HG03066 (cell line): Measurements from ENCODE around the gene FXYD3.
"Not testable (repeated sequence)": the region's sequence is repeated elsewhere in the genome, so short reads cannot be mapped to it uniquely, and the experiment has no call there.

Experiments
- ATAC-seq: cut with Tn5 transposase; IDR thresholded peaks from one replicate; pipeline ENCODE4 v1.9.1; 2021; ENCODE audit warnings: low read depth; ENCODE audit not compliant: unreplicated experiment

The FXYD3 gene

DNA sequence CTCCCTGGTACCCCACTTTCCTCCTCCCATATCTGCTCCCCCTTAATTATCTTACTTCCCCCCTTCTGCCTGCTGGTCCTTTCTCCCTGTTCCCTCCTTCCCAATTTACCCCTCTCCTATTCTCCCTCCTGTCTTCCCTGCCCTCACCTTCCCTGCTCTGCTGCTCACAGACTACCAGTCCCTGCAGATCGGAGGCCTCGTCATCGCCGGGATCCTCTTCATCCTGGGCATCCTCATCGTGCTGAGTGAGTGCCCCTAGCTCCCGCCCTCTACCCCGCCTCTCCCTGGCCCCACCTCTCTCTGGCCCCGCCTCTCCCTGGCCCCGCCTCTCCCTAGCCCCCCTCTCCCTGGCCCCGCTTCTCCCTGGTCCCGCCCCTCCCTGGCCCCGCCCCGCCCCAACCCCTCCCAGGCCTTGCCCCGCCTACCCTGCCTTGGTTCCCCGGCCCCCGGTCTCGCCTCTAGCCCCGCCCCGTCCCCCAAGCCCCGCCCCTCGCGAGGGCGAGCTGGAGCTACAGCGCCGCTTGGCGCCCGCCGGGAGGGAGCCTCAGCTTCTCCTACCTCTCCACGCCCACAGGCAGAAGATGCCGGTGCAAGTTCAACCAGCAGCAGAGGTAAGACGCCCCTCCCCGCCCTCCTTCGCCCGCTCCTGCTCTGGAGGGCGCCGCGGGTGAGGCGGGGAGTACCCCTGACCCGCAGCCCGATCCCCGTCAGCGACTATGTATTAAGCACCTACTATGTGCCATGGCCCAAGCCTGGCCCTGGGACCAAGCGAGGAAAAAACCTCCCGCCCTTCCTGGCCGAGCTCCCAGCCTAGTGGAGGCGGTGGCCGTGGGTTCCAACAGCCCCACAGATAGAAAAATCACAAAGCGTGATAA, 25.6 kb downstream of the FXYD3 start:
- no peak for ATAC-seq

DNA sequence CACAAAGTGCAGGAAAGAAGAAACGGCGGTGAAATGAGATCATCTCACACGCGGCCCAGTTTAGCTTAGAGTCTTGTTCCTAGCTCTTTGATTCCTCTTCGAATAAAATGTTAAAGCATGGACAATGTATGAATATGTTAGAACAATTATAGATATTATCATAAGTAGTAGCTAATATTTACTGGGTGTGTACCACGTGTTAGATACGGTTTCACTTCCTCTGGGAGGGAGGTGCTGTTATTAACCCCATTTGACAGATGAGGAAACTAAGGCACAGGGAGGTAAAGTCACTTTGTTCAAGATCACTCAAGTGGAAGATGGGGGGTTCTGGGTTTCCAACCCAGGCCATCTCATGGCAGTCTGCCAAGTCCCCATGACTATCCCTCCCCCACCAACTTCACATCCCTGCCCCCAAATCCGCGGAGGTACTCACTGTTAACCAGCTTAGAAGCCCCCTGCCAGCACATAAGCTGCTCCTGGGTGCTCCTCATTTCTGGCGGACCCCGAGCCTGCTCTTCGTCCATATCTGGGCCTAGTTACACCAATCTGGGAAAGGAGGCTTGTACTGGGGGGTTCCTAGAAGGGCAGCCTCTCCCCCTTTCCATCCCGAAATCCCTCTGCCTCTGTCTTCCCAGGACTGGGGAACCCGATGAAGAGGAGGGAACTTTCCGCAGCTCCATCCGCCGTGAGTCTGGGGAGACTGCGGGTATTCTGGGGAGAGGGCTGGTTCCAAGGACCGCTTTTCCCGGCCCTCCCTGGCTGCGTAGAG, 26.4 kb downstream of the FXYD3 start:
- no peak for ATAC-seq

DNA sequence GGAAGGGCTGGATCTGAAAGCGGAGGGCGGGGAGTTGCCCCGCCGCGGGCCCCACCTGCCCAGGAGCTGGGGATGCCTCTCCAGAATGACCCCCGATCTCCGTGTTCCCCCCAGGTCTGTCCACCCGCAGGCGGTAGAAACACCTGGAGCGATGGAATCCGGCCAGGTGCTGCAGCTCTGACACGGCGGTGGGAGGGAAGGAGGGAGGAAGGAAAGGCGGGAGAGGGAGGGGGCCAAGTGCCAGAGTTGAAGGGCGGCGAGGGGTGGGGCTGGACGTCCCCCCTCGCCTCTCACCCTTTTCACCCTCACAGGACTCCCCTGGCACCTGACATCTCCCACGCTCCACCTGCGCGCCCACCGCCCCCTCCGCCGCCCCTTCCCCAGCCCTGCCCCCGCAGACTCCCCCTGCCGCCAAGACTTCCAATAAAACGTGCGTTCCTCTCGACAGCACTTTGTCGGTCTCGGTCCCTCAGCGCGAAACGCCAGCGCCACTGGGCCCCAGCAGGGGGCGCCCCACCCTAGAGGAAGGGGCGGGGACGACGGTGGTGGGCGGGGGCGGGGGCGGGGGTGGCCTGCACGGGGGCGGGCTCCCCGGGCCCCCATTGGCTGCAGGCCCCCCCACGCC, 27.1 kb downstream of the FXYD3 start:
- no peak for ATAC-seq

DNA sequence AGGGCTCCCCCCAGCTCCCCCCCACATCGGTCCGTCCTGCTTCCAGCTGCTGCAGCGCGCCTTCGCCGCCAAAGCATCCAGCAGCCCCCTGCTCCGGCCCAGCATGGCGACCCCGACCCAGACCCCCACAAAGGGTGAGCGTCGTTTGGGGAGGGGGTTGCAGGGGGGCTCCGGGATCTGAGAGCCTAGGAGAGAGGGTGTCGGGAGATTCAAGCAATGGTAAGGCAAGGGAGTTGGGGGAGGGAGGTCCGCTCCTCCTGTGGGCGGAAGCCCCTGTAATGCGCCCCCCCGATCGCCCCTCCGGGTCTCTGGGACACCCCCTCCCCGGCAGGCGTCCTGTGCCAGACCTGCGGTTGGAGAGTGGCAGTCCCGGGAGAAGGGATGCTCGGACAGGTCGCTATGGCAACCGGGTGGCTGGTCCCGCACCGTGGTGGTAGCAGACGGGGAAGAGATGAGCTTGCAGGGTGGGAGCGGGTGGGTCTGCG, 27.6 kb downstream of the FXYD3 start, which contains the start of gene FXYD7:
Gene FXYD7 (plus strand): TSS at position 25 of the 485 bp plus-strand sequence. CDS start 79 bp downstream, at position 104.
- ATAC-seq: no peak

DNA sequence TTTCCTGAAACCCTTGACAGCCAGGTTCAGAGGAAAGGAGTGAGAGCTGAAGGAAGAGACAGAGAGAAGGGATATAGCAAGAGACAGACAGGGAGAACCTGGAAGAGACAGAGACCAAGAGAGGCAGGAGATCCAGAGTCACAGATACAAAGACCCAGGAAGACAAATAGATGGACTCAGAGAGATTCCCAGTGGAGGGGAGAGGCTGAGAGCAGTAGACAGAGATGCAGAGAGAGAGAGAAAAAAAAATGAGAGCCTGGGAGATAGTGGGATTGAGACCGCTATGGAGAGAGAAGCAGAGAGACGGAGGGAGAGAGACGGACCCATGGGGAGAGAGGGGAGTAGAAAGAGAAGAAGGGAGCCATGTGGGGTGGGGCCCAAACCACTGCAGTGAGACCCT, 28.2 kb downstream of the FXYD3 start:
- no peak for ATAC-seq

DNA sequence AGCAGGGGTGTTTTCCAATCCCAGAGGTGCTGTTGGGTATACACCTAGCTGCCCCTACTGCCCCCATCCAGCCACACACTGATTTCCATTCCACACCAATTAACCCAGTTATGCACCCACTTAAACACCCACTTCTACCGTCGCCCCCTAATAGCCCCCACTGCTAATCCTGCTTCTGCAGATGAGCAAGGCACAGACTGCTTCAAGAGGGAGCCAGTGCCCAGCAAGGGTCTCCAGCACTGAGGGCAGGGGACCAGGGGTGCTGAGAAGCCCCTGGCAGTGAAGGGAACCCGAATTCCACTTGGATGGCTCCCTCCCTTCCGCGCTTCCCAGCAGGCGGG, 28.6 kb downstream of the FXYD3 start:
- ATAC-seq: no peak

DNA sequence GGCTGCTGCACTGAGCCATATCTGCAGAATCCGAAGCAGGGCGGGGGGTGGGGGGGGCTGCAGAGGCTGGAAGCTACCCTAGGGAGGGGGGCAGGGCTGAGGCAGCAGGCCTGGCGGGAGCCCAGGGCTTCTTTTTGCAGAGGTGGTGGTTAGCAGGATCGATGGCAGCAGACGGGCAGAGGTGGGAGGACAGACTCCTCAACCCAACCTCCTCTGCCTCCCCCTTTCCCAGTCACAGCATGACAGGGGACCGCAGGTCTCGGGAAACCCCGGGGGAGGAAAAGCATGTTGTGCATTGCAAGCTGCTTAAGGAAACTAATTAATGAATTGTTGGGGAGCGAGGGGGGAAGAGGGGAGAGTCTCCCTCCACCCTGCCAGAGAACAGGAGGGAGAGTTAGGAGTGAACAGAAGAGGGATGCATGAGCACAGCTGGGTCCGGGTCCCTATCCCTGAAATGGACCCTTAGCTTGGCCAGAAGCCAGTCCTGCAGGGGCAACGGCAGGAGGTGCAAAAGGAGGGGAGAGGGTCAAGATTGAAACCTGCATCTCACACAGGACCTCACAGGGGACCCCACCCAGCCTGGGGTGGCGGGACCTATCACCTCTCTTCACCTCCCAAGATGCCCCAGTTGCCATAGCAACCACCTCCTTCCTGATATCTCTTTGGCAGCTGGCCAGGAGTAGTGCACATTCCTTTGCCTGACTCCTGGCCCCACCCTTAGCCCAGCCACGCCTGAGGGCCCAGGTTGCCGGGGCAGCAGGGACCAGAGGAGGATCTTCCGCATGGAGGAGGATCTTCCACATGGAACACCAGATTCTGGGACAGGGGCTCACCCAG, 29.2 kb downstream of the FXYD3 start:
- ATAC-seq: no peak

DNA sequence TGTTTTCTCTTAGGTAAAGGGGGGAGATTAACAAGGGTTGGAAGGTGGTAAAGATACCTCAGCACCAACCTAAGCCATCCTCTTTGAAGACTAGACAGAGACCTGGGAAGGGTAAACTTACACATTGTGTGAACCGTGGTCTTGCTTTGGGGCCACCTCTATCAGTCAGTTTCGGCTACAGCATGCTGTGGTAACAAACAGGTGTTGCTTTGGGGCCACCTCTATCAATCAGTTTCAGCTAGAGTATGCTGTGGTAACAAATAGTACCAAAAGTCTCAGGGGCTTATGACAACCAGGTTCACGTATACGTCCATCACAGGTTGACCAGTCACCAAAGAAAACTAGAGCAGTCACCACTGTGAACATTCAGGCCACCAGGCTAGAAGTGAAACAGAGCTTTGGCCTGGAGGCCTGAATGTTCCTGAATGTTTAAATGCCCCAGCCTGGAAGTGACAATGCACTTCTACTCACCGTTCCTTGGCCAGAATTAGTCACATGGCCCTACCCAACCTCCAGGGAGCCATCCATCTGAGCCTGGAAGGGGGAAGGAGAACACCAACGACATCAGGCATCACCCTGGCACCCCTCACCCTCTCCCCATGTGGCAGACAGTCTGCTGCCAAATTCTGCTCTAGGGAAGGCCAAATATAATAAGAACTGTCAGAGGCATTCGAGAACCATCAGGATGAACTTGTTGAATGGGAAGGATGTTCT, 31.3 kb downstream of the FXYD3 start:
- ATAC-seq: no peak

DNA sequence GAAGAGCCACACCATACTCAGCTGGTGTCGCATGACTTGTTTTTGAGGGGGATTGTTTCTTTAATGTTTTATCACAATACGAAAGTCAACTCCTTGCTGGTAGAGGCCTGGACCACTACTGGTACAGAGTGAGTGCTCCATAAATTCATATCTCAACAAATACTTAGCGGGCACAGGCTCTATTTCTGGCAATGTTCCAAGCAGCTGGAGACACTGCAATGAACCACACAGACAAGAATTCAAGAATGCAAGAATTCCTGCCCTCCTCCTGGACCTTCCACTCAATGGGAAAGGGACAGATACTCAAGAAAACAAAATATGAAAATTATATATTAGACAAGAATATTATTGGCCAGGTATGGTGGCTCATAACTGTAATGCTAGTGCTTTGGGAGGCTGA, 33.8 kb downstream of the FXYD3 start:
- ATAC-seq: no peak

DNA sequence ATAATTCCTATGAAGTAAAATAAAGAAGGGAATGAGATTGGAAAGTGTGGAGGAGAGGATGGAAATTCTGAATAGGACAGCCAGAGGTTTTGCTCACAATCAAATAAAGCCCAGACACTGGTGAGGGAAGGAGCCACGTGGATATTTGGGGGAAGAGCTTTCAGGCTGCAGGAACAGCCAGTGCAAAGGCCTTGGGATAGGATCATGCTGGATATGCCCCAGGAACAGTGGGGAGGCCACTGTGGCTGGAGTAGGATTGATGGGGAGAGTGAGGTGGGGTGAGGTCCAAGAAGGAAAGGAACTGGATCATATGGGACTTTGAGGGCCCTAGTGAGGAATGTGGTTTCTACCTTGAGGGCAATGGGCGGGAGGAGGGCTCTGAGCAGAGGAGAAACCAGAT, 34.8 kb downstream of the FXYD3 start:
- ATAC-seq: no peak

DNA sequence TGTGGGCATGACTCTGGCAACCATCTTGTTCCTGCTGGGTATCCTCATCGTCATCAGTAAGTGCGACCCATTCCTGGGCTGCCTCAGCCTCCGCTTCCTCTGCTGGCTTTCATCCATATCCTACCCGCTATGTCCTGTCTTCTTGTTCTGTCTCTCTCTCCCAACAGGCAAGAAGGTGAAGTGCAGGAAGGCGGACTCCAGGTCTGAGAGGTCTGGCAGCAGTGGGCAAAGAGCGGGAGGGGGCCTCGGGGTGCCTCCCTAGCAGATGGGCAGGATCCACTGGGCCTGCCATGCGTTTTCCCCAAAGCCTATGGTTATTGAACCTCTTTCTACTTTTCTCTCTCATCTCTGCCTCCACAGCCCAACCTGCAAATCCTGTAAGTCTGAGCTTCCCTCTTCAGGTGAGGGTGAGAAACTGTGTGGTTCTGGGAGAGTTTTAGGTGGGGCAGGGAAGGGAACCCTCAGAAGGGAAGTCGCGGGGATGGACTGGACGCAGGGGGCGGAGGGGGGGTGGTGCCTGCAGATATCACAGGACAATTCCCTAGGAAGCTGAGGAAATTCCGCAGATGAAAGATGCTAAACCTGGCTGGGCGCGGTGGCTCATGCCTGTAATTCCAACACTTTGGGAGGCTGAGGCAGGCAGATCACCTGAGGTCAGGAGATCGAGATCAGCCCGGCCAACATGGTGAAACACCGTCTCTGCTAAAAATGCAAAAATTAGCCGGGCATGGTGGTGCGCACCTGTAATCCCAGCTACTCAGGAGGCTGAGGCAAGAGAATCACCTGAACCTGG, 35.8 kb downstream of the FXYD3 start:
- ATAC-seq: no peak

DNA sequence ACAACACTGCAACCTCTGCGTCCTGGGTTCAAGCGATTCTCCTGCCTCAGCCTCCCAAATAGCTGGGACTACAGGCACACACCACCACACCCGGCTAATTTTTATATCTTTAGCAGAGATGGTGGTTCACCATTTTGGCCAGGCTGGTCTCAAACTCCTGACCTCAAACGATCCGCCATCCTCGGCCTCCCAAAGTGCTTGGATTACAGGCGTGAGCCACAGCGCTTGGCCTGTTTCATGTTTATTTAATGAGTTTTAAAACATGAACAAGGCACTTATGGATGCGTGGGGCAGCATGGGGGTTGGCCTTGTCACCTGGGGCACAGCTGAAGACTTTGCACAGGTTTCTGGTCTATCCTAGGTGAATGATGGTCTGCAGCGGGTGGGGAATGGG, 37.5 kb downstream of the FXYD3 start:
- not testable (repeated sequence) for ATAC-seq

DNA sequence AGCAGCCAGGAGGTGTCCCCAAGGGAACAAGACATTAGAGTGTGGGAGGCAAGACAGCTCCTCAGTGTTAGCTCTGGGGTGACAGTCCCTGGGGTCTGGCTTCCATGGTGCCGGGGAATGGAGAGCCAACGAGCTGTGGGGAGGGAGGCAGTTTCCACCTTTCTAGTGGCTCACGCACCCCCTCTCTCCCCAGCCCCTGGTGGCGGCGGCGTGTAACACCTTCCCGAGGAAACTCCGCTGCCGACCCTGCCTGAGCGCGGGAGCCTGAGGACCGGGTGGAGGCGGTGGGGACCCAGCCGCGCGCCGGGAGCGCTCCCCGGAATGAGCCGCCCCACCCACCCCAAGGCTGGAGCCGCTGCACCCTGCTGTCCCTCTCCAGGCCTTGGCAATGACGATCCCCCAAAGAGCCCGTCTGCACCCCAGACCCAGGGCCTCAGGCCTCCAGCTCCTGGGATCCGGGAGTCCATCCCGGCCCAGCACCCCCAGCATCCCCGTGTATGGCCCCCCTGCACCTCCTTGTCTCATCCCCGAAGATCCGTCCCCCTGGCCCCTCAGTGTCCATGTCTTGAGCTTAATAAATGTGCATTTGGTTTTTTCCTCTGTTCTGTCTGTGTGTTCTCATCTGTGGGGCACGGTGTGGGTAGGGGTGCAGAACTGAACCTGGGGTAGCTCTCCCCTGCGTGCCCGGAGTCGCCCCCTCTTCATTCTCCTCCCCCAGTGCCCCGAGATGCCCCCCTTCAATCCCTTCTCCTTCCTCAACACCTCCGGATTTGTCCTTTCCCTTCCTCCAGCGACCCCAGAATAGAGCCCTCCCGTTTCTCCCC, 38.3 kb downstream of the FXYD3 start:
- ATAC-seq: no peak

DNA sequence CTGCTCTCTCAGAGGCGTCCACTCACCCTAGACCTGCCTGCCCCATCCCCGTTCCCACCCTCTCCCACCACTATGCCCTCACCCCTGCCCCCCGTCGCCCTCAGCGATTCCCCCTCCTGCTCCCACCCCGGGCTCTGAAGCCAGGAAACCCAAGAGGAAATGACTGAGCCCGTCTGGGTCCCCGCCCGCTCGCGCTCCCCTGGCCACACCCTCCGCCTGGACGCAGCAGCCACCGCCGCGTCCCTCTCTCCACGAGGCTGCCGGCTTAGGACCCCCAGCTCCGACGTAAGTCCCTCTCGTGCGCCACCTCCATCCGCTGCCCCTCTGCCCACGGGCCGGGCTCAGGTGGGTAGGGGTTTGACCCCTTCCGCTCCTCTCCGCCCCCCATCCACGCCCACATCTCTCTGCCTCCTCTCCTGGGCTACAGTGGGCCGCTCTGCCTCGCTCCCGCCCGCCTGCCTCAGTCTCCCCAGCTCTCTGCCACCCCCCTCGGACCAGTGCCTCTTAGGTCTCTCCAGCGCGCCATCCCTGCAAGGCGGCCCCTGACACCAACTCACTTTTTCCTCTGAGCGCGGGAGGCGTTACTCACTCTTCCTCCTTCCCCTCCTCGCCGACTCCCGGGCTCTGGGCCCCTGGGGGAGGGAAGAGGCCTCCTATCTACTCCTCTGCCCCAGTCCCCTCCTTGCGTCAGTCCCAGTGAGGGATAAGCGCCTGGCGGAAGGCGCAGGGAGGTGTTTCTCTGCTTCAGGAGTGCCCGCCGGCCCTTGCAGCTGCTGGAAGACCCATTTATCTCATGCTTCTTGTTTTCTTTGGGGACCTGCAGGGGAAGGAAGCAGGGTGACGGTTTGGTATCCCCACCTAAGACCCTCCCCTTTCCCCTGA, 39.1 kb downstream of the FXYD3 start, which contains the start of gene FXYD5:
Gene FXYD5 (plus strand): TSS at position 211 of the 882 bp plus-strand sequence. CDS start 816 bp downstream, outside the sequence.
- no peak for ATAC-seq

DNA sequence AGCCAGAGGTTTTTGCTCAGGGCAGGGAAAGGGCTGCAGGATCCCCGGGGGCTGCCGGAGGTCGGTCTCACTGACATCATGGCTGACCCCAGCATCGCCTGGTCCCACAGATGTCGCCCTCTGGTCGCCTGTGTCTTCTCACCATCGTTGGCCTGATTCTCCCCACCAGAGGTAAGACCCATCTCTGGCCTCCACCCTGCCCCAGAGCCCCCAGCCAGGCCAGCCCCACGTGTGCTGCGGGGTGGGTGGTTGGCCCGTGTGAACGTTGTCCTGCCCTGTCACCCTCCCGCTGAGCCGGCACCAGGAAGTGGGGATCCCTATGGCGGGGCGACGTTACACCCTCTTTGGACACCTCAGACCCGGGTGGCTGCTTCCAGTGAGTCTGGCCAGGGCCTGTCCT, 39.8 kb downstream of the FXYD3 start:
- no peak for ATAC-seq

DNA sequence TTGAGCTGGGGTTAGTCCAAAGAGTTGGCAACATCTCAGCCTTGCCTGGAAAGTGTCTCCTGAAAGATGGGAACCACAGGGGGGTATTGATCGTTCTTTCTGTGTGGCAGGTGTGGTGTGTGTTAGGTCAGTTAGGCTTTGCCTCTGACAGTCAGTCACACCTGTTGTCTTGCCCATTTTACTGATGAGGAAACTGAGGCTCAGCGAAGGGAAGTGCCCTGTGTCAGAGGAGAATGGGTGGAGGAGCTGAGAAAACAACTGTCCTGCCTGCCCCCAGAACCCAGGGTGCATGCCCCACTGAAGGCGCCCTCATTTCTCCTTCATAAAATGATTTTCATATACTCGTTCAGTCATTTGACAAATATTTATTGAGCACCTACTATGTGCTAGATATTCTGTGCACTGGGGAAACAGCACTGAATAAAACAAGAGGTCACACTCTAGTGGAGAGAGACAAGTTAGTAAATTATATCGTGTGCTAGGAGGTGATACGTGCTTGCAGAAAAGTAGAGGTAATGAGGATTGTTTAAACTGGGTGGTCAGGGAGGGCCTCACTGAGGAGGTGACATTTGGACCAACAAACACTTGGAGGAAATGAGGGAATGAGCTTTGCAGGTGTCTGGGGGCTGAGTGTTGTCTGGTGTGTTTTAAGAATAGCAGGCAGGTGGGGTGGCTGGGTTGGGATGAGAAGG, 40.5 kb downstream of the FXYD3 start:
- no peak for ATAC-seq

DNA sequence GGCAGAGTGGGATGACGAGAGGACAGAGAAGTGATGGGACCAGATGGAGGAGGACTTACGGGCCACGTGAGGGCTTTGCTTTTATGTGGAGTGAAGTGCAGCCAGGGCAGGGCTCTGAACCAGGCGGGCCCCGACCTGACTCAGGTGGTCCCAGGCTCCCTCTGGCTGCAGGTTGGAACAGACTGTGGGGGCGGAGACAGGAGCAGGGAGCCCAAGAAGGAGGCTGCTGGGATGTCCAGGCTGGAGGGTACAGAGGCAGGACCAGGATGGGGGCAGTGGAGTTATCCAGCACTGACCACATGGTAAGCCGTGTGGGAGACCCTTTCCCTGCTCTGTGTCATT, 41.0 kb downstream of the FXYD3 start:
- no peak for ATAC-seq
